NT2/D1 (cell line): Measurements from ENCODE around the gene SGK1.
"Not testable (repeated sequence)": the region's sequence is repeated elsewhere in the genome, so short reads cannot be mapped to it uniquely, and the experiment has no call there.

ENCODE experiments used
- DNase-seq: peaks from one replicate; pipeline ENCODE4 v3.0.0-alpha.2; 2011; ENCODE audit warnings: low read depth, low spot score
- H3K27me3 ChIP-seq: 2 replicates; pipeline ENCODE4 v1.6.0; 2011; ENCODE audit warnings: mild to moderate bottlenecking; ENCODE audit not compliant: insufficient read length, insufficient read depth
- H3K36me3 ChIP-seq: 2 replicates; pipeline ENCODE4 v1.6.1; 2011; ENCODE audit warnings: mild to moderate bottlenecking, low read length, mixed read lengths; ENCODE audit not compliant: insufficient read depth, insufficient read length
- H3K4me1 ChIP-seq: 2 replicates; pipeline ENCODE4 v1.5.1; 2011; ENCODE audit not compliant: insufficient read depth, insufficient read length
- H3K4me3 ChIP-seq: 2 replicates; pipeline ENCODE4 v1.5.1; 2011; ENCODE audit warnings: low read depth; ENCODE audit not compliant: insufficient read length
- H3K9ac ChIP-seq: 2 replicates; pipeline ENCODE4 v1.6.0; 2011; ENCODE audit warnings: low read depth; ENCODE audit not compliant: insufficient read length
- H3K9me3 ChIP-seq: 2 replicates; pipeline ENCODE4 v1.5.1; 2011; ENCODE audit warnings: mild to moderate bottlenecking, low read length; ENCODE audit not compliant: insufficient read depth
- SUZ12 ChIP-seq: IDR thresholded peaks from 2 replicates; pipeline ENCODE4 v1.6.1; 2011; ENCODE audit not compliant: insufficient read length, insufficient read depth; ENCODE audit errors: extremely low read depth
- YY1 ChIP-seq: IDR thresholded peaks from 2 replicates; pipeline ENCODE4 v1.6.1; 2011; ENCODE audit not compliant: insufficient read length, insufficient read depth
- ZNF274 ChIP-seq: IDR thresholded peaks from 2 replicates; pipeline ENCODE4 v1.6.1; 2011; ENCODE audit warnings: mild to moderate bottlenecking, low read depth, low read length

SGK1 gene

DNA sequence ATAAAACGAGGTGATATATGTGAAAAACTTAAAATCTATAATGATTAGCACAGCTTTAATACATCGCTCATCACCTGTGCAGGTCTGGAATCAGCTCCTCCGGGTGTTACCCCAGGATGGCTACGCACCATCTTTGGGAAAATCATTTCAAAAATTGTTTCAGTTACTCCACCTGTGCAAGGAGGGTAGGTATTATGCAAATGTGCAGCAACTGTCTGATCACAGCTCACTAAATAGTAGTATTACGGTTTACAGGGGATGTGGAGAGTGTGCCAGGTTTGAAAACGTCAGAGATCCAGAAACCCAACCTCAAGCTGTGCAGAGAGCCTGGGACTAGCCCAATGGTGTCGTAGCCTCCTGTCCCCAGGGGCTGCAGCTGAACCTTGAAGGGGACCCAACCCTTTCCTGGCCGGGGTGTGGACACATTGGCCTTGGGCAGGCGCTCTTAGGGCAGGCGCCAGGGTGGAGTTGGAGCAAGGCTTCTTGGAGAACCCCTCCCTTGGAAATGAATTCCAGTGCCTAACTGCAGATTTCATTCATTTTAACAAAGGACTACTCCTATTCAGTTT lies 24.2 kb upstream of the SGK1 start:
- no peaks in the 10 kb centered on the region for H3K27me3 ChIP-seq
- no peak overlapping the region for H3K9ac ChIP-seq
- no peaks in the 10 kb centered on the region for H3K4me1 ChIP-seq
- TF ChIP-seq ZNF274, result no peak
- TF ChIP-seq YY1, result no peak
- no peak for TF ChIP-seq SUZ12
- no peak for DNase-seq
- no peaks in the 10 kb centered on the region for H3K36me3 ChIP-seq
- no peaks in the 10 kb centered on the region for H3K9me3 ChIP-seq
- H3K4me3 ChIP-seq, result no peak overlapping the region

DNA sequence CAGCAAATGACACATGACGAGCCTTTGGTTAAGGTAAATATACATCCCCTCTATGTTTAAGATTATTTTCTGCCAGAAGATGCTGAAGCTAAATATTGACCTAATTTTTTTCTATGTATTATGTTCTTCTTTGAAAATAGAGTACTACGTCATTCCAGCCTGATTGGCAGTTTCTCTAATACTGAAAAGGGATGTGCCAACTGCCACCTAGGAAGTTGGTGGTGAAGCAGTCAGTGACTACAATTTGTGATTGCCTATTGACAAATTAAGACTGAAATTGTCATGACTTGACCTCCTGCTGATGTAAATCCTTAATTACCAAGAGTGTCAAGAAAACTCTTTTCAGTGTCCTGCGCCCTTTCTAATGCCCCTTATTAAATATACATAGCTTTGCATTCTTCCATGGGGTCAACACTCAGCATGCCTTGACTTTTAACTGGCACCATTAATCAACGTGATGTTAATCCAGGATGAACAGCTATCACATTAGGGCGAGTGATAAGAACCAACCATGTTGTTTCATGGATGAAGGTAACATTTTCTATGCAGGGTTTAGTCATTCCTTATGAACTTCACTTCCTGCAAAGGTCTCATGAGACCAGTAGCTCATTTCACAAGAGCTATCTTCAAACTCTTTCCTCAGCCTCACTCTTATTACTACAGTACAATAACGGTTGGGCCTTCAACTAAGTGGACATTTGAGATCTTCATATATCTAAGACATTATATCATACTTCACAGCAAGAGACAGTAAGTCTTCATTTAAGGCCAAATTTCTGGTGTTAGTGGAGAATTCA lies 22.5 kb upstream of the SGK1 start:
- Histone ChIP-seq H3K4me3 (no peak overlapping the region), H3K4me1 (no peaks in the 10 kb centered on the region), H3K27me3 (no peaks in the 10 kb centered on the region), H3K9me3 (no peaks in the 10 kb centered on the region), H3K9ac (no peak overlapping the region), H3K36me3 (no peaks in the 10 kb centered on the region)
- TF ChIP-seq YY1 (no peak), SUZ12 (no peak), ZNF274 (no peak)
- no peak for DNase-seq

- no peaks in the 10 kb centered on the region for H3K9me3 ChIP-seq
- TF ChIP-seq ZNF274 (no peak), YY1 (no peak), SUZ12 (no peak)
- no peak overlapping the region for H3K4me3 ChIP-seq
- no peaks in the 10 kb centered on the region for H3K27me3 ChIP-seq
- H3K36me3 ChIP-seq, result no peaks in the 10 kb centered on the region
- no peak for DNase-seq
- H3K4me1 ChIP-seq, result no peaks in the 10 kb centered on the region
- H3K9ac ChIP-seq, result no peak overlapping the region
Observed at GRCh38 chr6:134339216-134339615, 21.3 kb upstream of the SGK1 start.

GRCh38 chr6:134331256-134331655 lies 13.3 kb upstream of the SGK1 start:
- Histone ChIP-seq H3K9me3 (no peaks in the 10 kb centered on the region), H3K4me1 (no peaks in the 10 kb centered on the region), H3K27me3 (no peaks in the 10 kb centered on the region), H3K9ac (no peak overlapping the region), H3K36me3 (no peaks in the 10 kb centered on the region), H3K4me3 (no peak overlapping the region)
- TF ChIP-seq YY1, result no peak
- no peak for TF ChIP-seq ZNF274
- TF ChIP-seq SUZ12, result no peak
- no peak for DNase-seq

DNA sequence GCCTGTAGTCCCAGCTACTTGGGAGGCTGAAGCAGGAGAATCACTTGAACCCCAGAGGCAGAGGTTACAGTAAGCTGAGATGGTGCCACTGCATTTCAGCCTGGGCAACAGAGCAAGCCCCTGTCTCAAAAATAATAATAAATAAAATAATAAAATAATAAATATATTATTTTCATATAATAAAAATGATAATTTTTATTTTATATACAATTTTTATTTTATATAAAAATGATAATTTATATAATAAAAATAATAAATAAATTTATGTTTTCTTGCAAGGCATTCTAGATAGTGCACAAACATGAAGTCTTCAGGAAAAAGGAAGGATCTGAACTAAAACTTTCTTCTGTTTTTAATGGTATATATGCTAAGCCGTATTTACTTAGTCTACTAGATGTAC lies 12.6 kb upstream of the SGK1 start:
- no peaks in the 10 kb centered on the region for H3K27me3 ChIP-seq
- DNase-seq, result no peak
- no peak overlapping the region for H3K4me3 ChIP-seq
- H3K4me1 ChIP-seq, result no peaks in the 10 kb centered on the region
- H3K36me3 ChIP-seq, result no peaks in the 10 kb centered on the region
- no peaks in the 10 kb centered on the region for H3K9me3 ChIP-seq
- no peak overlapping the region for H3K9ac ChIP-seq
- TF ChIP-seq SUZ12 (no peak), ZNF274 (no peak), YY1 (no peak)

DNA sequence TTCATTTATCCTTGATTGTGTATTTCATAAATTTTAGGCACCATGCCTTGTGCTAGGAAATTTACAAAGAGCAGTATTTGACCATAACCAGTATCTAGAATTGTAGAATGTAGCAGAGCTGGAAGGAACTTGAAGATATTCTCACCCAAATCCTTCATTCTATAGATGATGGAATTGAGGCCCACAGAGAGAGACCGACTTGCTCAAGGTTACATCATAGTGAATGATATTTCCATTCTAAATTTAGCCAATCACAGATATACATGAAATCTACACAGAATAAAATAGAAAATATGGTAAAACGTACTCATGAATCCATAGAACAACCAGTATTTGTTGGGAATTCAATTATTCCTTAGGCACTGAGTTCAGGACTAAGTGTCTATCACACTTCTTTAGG lies 10.9 kb upstream of the SGK1 start:
- no peaks in the 10 kb centered on the region for H3K9me3 ChIP-seq
- no peak for DNase-seq
- no peaks in the 10 kb centered on the region for H3K36me3 ChIP-seq
- no peak overlapping the region for H3K4me3 ChIP-seq
- H3K4me1 ChIP-seq, result no peaks in the 10 kb centered on the region
- H3K9ac ChIP-seq, result no peak overlapping the region
- TF ChIP-seq YY1, result no peak
- TF ChIP-seq SUZ12, result no peak
- TF ChIP-seq ZNF274, result no peak
- no peaks in the 10 kb centered on the region for H3K27me3 ChIP-seq

DNA sequence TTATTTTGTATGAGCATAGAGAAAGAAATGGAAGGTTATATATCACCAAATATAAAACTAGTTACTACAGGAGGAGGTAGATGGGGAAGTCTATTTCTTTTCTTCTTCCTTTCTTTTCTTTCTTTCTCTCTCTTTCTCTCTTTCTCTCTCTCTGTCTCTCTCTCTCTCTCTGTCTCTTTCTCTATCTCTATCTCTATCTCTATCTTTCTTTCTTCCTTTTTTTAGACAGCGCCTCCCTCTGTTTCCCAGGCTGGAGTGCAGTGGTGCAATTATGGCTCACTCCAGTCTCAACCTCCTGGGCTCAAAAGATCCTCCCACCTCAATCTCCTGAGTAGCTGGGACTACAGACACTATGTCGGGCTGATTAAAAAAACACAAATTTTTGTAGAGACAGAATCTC lies 10.2 kb upstream of the SGK1 start:
- Histone ChIP-seq H3K36me3 (no peaks in the 10 kb centered on the region), H3K4me1 (no peaks in the 10 kb centered on the region), H3K4me3 (no peak overlapping the region), H3K27me3 (no peaks in the 10 kb centered on the region), H3K9ac (no peak overlapping the region), H3K9me3 (no peaks in the 10 kb centered on the region)
- DNase-seq, result no peak
- no peak for TF ChIP-seq YY1
- TF ChIP-seq ZNF274, result no peak
- TF ChIP-seq SUZ12, result no peak

DNA sequence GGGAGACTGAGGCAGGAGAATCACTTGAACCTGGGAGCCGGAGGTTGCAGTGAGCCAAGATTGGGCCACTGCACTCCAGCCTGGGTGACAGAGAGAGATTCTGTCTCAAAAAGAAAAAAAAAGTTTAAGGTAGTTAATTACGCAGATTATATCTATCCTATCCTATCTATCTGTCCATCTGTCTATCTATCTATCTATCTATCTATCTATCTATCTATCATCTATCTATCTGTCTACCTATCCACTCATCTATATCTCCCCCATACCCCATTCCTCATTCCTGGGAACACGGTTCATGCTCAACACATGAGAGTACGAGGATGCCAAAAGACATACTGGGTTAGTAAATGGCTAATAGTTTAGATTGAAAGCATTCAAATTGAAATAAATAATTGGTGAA lies 8.3 kb upstream of the SGK1 start:
- DNase-seq, H3K27me3 ChIP-seq, H3K9me3 ChIP-seq, H3K4me3 ChIP-seq, H3K4me1 ChIP-seq, H3K36me3 ChIP-seq, H3K9ac ChIP-seq: not testable (repeated sequence)
